ENCODE results near the gene KRTAP5-7. TPM values are rescaled to one million over a fixed set of nuclear protein-coding genes. Genes with fewer than 3 reads are reported as not detected.

The KRTAP5-7 gene
- polyA plus RNA-seq, 4 donors = 0.07 to 0.12 TPM; not detected in 2

DNA sequence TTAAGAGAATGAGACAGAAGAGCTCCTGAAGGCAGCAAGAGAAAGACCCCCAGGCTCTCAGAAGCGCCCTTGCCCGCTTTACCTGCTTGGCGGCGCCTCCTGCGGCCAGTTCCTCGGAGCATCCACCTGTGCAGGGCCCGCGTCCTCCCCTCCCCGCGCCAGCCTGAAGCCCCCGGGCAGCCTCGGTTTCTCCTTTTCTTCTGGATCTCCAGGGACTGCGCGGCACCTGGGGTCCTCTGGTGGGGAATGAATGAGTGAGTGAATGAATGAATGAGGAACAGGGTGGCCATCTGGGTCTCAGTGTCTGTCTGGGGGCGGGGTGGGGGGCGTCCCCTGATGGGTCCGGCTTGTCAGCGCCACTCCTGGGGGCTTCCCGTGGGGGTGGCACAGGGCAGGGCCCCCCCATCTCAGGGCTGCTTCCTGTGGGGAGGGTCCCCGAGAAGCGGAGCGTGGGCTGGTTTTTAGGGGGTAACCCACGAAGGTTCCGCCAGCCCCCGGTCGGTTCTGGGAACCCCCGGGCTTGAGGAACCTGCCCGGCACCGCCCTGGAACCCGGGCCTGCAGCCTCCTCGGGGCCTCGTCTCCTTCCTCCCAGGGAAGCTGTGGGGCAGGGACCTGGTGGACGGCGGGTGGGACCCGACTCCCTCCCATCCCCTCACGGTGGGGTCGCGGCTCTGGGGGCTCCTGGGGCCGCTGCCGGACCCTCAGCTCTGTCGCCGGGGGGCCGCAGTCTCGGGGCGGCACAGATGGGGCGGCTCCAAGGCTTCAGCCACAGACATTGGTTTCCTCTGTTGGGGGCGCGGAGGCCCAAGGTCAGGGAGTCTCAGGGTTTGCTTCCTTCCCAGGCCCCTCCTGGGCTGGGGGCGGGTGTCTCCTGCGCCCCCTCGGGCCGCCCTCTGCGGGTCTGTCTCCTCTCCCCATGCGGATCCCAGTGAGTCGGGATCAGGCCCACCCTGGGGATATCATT lies 8.3 kb upstream of the KRTAP5-7 start:
- DNase-seq (no peak), FAIRE-seq (no peak)
- Histone ChIP-seq H3K27me3 (ENCODE audit: control insufficient read depth in 3 of 3, insufficient read depth in 3 of 3, low read length in 3 of 3) (no peaks in the 10 kb centered on the region), H3K9me3 (ENCODE audit: control insufficient read depth in 2 of 2, insufficient read depth in 1 of 2, low read depth in 1 of 2, low read length in 1 of 2) (no peaks in the 10 kb centered on the region), H3K27ac (ENCODE audit: low read depth in 1 of 3, low read length in 2 of 3) (no peak overlapping the region), H3K4me1 (ENCODE audit: control insufficient read depth in 3 of 3, insufficient read depth in 2 of 3, low read depth in 1 of 3, low read length in 2 of 3) (no peaks in the 10 kb centered on the region), H3K4me3 (ENCODE audit: low read depth in 1 of 3, low read length in 3 of 3) (no peak overlapping the region), H3K36me3 (ENCODE audit: control insufficient read depth in 3 of 3, insufficient read depth in 2 of 3, low read depth in 1 of 3, low read length in 3 of 3) (no peaks in the 10 kb centered on the region)
- WGBS, 3 donors = 93 to 98% (median 95%) methylated on average over 38 to 55 of the region's 55 CpGs

DNA sequence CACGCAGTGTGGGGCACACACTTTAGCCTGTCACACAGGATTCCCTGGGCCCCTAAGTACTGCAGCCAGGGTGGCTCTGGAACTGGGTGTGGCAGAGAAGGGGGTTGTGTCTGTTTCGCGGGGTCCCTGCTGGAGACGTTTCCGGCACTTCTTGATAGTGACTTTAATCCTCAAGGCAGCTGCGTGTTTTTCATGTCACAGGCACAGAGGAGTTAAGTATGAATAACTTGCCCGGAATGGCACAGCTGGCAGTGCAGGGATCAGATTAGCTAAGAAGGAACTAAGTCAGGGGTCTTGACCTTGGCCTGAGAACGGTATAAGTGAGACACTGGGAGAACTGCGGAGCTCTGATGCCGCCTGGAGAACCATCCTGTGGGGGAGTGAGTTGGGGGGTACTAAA lies 7.5 kb upstream of the KRTAP5-7 start:
- Histone ChIP-seq H3K27me3 (ENCODE audit: control insufficient read depth in 3 of 3, insufficient read depth in 3 of 3, low read length in 3 of 3) (no peaks in the 10 kb centered on the region), H3K4me1 (ENCODE audit: control insufficient read depth in 3 of 3, insufficient read depth in 2 of 3, low read depth in 1 of 3, low read length in 2 of 3) (no peaks in the 10 kb centered on the region), H3K36me3 (ENCODE audit: control insufficient read depth in 3 of 3, insufficient read depth in 2 of 3, low read depth in 1 of 3, low read length in 3 of 3) (no peaks in the 10 kb centered on the region), H3K9me3 (ENCODE audit: control insufficient read depth in 2 of 2, insufficient read depth in 1 of 2, low read depth in 1 of 2, low read length in 1 of 2) (no peaks in the 10 kb centered on the region), H3K27ac (ENCODE audit: low read depth in 1 of 3, low read length in 2 of 3) (no peak overlapping the region), H3K4me3 (ENCODE audit: low read depth in 1 of 3, low read length in 3 of 3) (no peak overlapping the region)
- WGBS, 3 donors = 81 to 82% (median 82%) methylated on average over 10 of the region's 10 CpGs
- FAIRE-seq (no peak), DNase-seq (no peak)

DNA sequence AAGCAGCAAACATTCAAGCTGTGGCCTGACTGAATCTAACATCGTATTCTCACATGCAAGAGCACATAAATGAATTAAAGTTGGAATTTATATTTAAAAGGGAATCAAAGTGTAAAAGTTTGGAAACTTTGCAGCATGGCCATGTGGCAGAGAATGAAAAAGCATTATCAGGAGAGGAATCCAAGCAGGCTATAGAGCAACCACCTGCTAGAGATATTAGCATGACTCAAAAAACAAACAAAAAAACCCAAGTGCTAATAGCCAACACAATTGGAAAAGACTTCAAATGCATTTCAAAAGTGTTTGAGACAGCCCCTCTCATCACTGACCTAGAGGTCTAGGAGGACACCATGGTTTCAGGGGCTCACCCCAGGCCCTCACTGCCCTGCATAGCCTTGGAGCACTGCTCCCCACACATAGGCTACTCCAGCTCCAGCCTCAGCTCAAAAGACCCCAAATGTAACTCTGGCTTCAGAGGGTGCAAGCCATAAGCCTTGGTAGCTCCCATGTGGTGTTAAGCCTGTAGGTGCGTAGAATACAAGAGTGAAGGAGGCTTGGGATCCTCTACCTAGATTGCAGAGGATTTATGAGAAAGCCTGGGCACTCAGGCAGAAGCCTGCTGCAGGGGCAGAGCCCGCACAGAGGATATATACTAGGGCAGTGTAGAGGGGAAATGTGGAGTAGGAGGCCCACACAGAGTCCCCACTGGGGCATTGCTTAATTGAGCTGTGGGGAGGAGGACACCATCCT lies 1.7 kb upstream of the KRTAP5-7 start:
- no peaks in the 10 kb centered on the region for H3K4me1 ChIP-seq (ENCODE audit: control insufficient read depth in 3 of 3, insufficient read depth in 2 of 3, low read depth in 1 of 3, low read length in 2 of 3)
- no peaks in the 10 kb centered on the region for H3K36me3 ChIP-seq (ENCODE audit: control insufficient read depth in 3 of 3, insufficient read depth in 2 of 3, low read depth in 1 of 3, low read length in 3 of 3)
- no peaks in the 10 kb centered on the region for H3K27me3 ChIP-seq (ENCODE audit: control insufficient read depth in 3 of 3, insufficient read depth in 3 of 3, low read length in 3 of 3)
- FAIRE-seq = no peak
- no peak overlapping the region for H3K27ac ChIP-seq (ENCODE audit: low read depth in 1 of 3, low read length in 2 of 3)
- 63 to 70% (median 63%) methylated on average over 3 of the region's 3 CpGs for WGBS, 3 donors
- H3K9me3 ChIP-seq (ENCODE audit: control insufficient read depth in 2 of 2, insufficient read depth in 1 of 2, low read depth in 1 of 2, low read length in 1 of 2) = no peaks in the 10 kb centered on the region
- H3K4me3 ChIP-seq (ENCODE audit: low read depth in 1 of 3, low read length in 3 of 3) = no peak overlapping the region
- no peak for DNase-seq

DNA sequence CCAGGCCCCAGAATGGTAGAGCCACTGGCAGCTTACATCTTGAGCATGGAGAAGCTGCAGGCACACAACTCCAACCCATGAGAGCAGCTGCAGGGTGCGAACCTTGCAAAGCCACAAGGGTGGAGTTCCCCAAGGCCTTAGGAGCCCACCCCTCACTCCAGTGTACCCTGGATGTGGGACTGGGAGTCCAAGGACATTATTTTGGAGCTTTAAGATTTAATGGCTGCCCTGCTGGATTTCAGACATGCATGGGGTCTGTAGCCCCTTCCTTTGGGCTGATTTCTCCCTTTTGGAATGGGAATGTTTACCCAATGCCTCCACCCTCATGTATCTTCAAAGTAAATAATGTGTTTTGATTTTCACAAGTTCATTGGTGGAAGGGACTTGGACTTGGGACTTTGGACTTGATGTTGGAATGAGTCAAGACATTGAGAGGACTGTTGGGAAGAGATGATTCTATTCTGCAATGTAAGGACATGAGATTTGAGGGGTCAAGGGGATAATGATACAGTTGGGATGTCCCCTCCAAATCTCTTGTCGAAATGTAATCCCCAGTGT lies 1.1 kb upstream of the KRTAP5-7 start:
- Histone ChIP-seq H3K4me1 (ENCODE audit: control insufficient read depth in 3 of 3, insufficient read depth in 2 of 3, low read depth in 1 of 3, low read length in 2 of 3) (no peaks in the 10 kb centered on the region), H3K4me3 (ENCODE audit: low read depth in 1 of 3, low read length in 3 of 3) (no peak overlapping the region), H3K27me3 (ENCODE audit: control insufficient read depth in 3 of 3, insufficient read depth in 3 of 3, low read length in 3 of 3) (no peaks in the 10 kb centered on the region), H3K27ac (ENCODE audit: low read depth in 1 of 3, low read length in 2 of 3) (no peak overlapping the region), H3K9me3 (ENCODE audit: control insufficient read depth in 2 of 2, insufficient read depth in 1 of 2, low read depth in 1 of 2, low read length in 1 of 2) (no peaks in the 10 kb centered on the region), H3K36me3 (ENCODE audit: control insufficient read depth in 3 of 3, insufficient read depth in 2 of 3, low read depth in 1 of 3, low read length in 3 of 3) (no peaks in the 10 kb centered on the region)
- DNase-seq (peak; percentile 74 to 89), FAIRE-seq (no peak)
- WGBS, 3 donors = 78 to 93% (median 82%) methylated on average over 2 of the region's 2 CpGs

DNA sequence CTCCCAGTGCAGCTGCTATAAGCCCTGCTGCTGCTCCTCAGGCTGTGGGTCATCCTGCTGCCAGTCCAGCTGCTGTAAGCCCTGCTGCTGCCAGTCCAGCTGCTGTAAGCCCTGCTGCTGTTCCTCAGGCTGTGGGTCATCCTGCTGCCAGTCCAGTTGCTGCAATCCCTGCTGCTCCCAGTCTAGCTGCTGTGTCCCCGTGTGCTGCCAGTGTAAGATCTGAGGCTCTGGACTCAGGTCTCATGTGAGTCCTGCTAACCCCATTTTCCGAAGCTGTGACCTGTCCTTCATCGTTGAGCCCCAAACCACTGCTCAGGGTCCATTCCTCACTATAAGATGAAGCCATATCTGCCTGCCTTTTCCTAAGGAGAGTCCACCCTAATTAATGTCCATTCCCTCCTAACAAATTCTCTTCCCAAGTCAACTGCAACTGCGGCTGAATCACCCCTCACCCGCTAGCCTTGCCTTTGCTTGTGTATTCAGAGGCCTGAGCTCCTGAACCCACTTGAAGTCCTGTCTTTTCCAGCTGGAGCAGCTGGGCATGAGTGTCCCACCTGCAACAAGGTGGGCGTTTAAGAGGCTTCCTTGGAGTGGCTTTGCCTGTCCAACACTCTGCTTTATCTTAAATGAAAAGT lies 626 bp downstream of the KRTAP5-7 start:
- H3K4me3 ChIP-seq (ENCODE audit: low read depth in 1 of 3, low read length in 3 of 3) = no peak overlapping the region
- no peaks in the 10 kb centered on the region for H3K9me3 ChIP-seq (ENCODE audit: control insufficient read depth in 2 of 2, insufficient read depth in 1 of 2, low read depth in 1 of 2, low read length in 1 of 2)
- no peaks in the 10 kb centered on the region for H3K27me3 ChIP-seq (ENCODE audit: control insufficient read depth in 3 of 3, insufficient read depth in 3 of 3, low read length in 3 of 3)
- no peaks in the 10 kb centered on the region for H3K4me1 ChIP-seq (ENCODE audit: control insufficient read depth in 3 of 3, insufficient read depth in 2 of 3, low read depth in 1 of 3, low read length in 2 of 3)
- FAIRE-seq = no peak
- DNase-seq = no peak
- 85 to 87% (median 87%) methylated on average over 6 of the region's 6 CpGs for WGBS, 3 donors
- no peak overlapping the region for H3K27ac ChIP-seq (ENCODE audit: low read depth in 1 of 3, low read length in 2 of 3)
- no peaks in the 10 kb centered on the region for H3K36me3 ChIP-seq (ENCODE audit: control insufficient read depth in 3 of 3, insufficient read depth in 2 of 3, low read depth in 1 of 3, low read length in 3 of 3)

DNA sequence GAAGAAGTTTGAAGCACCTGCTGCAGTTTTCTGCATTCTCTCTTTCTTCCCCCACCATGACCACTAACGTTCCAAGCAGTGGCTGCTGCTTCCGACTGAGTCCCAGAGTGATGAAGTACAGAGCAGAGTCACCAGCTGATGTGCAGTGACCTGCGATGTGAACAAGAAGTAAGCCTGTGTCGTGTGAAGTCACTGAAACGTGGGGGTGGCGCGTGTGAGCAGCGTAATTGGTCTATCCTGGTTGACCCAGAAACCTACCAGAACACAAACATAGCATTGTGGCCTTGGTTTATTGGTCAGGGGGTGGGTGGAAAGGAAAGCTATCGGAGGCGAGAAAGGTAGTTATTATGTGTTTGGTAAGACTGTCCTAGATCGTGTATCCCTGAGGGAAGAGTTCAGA lies 3.5 kb downstream of the KRTAP5-7 start:
- peaks cover 0 to 13% (median 0%) of the 10 kb centered on the region in 3 donors for H3K4me1 ChIP-seq (ENCODE audit: control insufficient read depth in 3 of 3, insufficient read depth in 2 of 3, low read depth in 1 of 3, low read length in 2 of 3)
- FAIRE-seq (no peak), DNase-seq (no peak)
- no peaks in the 10 kb centered on the region for H3K9me3 ChIP-seq (ENCODE audit: control insufficient read depth in 2 of 2, insufficient read depth in 1 of 2, low read depth in 1 of 2, low read length in 1 of 2)
- 86 to 92% (median 86%) methylated on average over 11 of the region's 11 CpGs for WGBS, 3 donors
- H3K27me3 ChIP-seq (ENCODE audit: control insufficient read depth in 3 of 3, insufficient read depth in 3 of 3, low read length in 3 of 3) = no peaks in the 10 kb centered on the region
- H3K4me3 ChIP-seq (ENCODE audit: low read depth in 1 of 3, low read length in 3 of 3) = no peak overlapping the region
- H3K27ac ChIP-seq (ENCODE audit: low read depth in 1 of 3, low read length in 2 of 3) = no peak overlapping the region
- no peaks in the 10 kb centered on the region for H3K36me3 ChIP-seq (ENCODE audit: control insufficient read depth in 3 of 3, insufficient read depth in 2 of 3, low read depth in 1 of 3, low read length in 3 of 3)

DNA sequence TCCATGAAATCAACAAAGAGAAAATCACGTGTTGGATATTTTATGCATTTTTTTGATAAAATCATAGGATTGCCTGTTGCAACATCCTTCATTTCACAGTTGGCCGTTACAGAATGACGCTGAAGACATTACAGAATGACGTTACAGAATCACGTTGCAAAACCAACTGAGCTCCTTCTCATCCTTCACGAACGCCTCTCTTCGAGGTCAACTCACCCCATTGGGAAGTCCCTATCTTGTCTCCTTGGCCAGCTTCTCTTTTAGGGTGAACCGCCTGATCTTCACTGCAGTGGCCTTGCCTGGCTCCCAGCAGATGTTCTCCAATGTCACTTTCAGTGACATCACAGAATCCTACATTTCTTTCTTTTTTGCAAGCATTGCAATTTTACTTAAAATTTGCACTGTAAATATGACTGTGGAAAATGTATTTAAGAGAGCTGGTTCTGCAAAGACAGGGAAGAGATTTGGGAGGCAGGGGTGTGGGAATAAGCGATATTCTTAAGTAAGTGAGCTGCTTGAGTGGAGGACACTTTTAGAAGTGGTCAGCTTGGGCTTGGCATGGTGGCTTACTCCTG lies 5.1 kb downstream of the KRTAP5-7 start:
- Histone ChIP-seq H3K36me3 (ENCODE audit: control insufficient read depth in 3 of 3, insufficient read depth in 2 of 3, low read depth in 1 of 3, low read length in 3 of 3) (no peaks in the 10 kb centered on the region), H3K27ac (ENCODE audit: low read depth in 1 of 3, low read length in 2 of 3) (no peak overlapping the region), H3K9me3 (ENCODE audit: control insufficient read depth in 2 of 2, insufficient read depth in 1 of 2, low read depth in 1 of 2, low read length in 1 of 2) (no peaks in the 10 kb centered on the region), H3K4me1 (ENCODE audit: control insufficient read depth in 3 of 3, insufficient read depth in 2 of 3, low read depth in 1 of 3, low read length in 2 of 3) (peaks cover 0 to 16% (median 0%) of the 10 kb centered on the region in 3 donors), H3K27me3 (ENCODE audit: control insufficient read depth in 3 of 3, insufficient read depth in 3 of 3, low read length in 3 of 3) (no peaks in the 10 kb centered on the region), H3K4me3 (ENCODE audit: low read depth in 1 of 3, low read length in 3 of 3) (no peak overlapping the region)
- 78 to 86% (median 79%) methylated on average over 10 of the region's 10 CpGs for WGBS, 3 donors
- no peak for FAIRE-seq
- no peak for DNase-seq

Measured in small intestine (tissue), 7 donors.